Endothelial cell of umbilical vein (primary cell): ENCODE results near the gene YTHDF2. TPM values are rescaled to one million over a fixed set of nuclear protein-coding genes. Genes with fewer than 3 reads are reported as not detected.

Experiments used
- BruUV-seq: library from RNA; stranded (reverse); fragments of 400-500 nt; replicated peaks from 2 replicates; lab custom pipeline; 2021; lab: Mats Ljungman, UMichigan
- CTCF ChIA-PET: fragments of 300-600, 350-600 bp; sonication (Branson Sonifier 250); formaldehyde crosslinking; loops from one replicate; lab custom pipeline; 2021; ENCODE audit warnings: antibody characterized with exemption, inconsistent platforms; lab: Charles Lee
- POLR2A ChIA-PET: fragments of 300-600, 350-600 bp; sonication (Branson Sonifier 250); formaldehyde crosslinking; loops from one replicate; lab custom pipeline; 2021; ENCODE audit warnings: antibody characterized with exemption, inconsistent platforms; lab: Charles Lee
- DNase-seq: peaks from one replicate; pipeline ENCODE4 v3.0.0-alpha.2; 2011; ENCODE audit warnings: low read depth, low spot score
- FAIRE-seq: peaks from 2 replicates; lab custom pipeline; 2011; peaks lifted over from hg19 to GRCh38; lab: Jason Lieb, UNC
- H2AFZ ChIP-seq: 2 replicates; pipeline ENCODE4 v1.6.0; 2012; ENCODE audit warnings: low read depth, low read length, control low read depth, inconsistent platforms
- H3K27ac ChIP-seq: 2 replicates; pipeline ENCODE4 v1.5.1; 2011; ENCODE audit warnings: low read depth, mild to moderate bottlenecking, control low read depth, low read length, moderate library complexity; ENCODE audit not compliant: insufficient read depth
- H3K27me3 ChIP-seq, 2 experiments: 2 replicates each; pipeline versions ENCODE4 v1.6.0 to v1.6.1; 2011; ENCODE audit warnings: low read length in 2 of 2, mixed read lengths in 1 of 2; ENCODE audit not compliant: control insufficient read depth in 2 of 2, insufficient read depth in 2 of 2
- H3K36me3 ChIP-seq, 2 experiments: 2 replicates in 1 of 2; 3 replicates in 1 of 2; pipeline ENCODE4 v1.5.1; 2011; ENCODE audit warnings: low read length in 2 of 2, mild to moderate bottlenecking in 1 of 2, moderate library complexity in 1 of 2; ENCODE audit not compliant: control insufficient read depth in 2 of 2, insufficient read depth in 2 of 2; ENCODE audit errors: extremely low read depth in 1 of 2
- H3K4me1 ChIP-seq: 3 replicates; pipeline ENCODE4 v1.5.1; 2011; ENCODE audit warnings: mild to moderate bottlenecking, low read length; ENCODE audit not compliant: control insufficient read depth, insufficient read depth; ENCODE audit errors: extremely low read depth
- H3K4me2 ChIP-seq: 2 replicates; pipeline ENCODE4 v1.6.1; 2011; ENCODE audit warnings: low read length, control low read depth, mixed read lengths; ENCODE audit not compliant: insufficient read depth
- H3K4me3 ChIP-seq, 3 experiments: fragments of 200-600 bp in 1 of 3; sonication (generic), shearing (Covaris generic) in 1 of 3; replicated peaks in 1 of 3; 2 replicates each; pipeline ENCODE4 v1.5.1; 2011 to 2016; ENCODE audit warnings: control low read depth in 3 of 3, low read length in 3 of 3, mild to moderate bottlenecking in 2 of 3, inconsistent platforms in 1 of 3, low read depth in 1 of 3, moderate library complexity in 1 of 3; ENCODE audit not compliant: insufficient read depth in 1 of 3
- H3K79me2 ChIP-seq: 2 replicates; pipeline ENCODE4 v1.6.0; 2012; ENCODE audit warnings: low read length, inconsistent platforms; ENCODE audit not compliant: control insufficient read depth, insufficient read depth
- H3K9ac ChIP-seq: replicated peaks from 2 replicates; pipeline ENCODE3; 2011; ENCODE audit warnings: low read length, control low read depth; ENCODE audit not compliant: insufficient read depth; ENCODE audit errors: extremely low read depth
- H3K9me1 ChIP-seq: replicated peaks from 3 replicates; pipeline ENCODE4 v1.6.0; 2011; ENCODE audit warnings: mild to moderate bottlenecking, low read length; ENCODE audit not compliant: control insufficient read depth, insufficient read depth; ENCODE audit errors: extremely low read depth
- H3K9me3 ChIP-seq: replicated peaks from 2 replicates; pipeline ENCODE4 v1.5.1; 2012; ENCODE audit warnings: low read length, inconsistent platforms; ENCODE audit not compliant: control insufficient read depth, insufficient read depth
- H4K20me1 ChIP-seq: replicated peaks from 2 replicates; pipeline ENCODE3; 2011; ENCODE audit warnings: mild to moderate bottlenecking, low read length; ENCODE audit not compliant: control insufficient read depth, insufficient read depth; ENCODE audit errors: extremely low read depth
- EZH2 ChIP-seq: IDR thresholded peaks from 2 replicates; pipeline ENCODE4 v1.6.1; 2012; ENCODE audit warnings: borderline replicate concordance, low read depth, mild to moderate bottlenecking, moderate library complexity, low read length, inconsistent platforms; ENCODE audit not compliant: severe bottlenecking
- GATA2 ChIP-seq: IDR thresholded peaks from 2 replicates; pipeline ENCODE4 v1.7.0; 2011; ENCODE audit warnings: low read depth, mild to moderate bottlenecking, moderate library complexity, mixed read lengths, low read length; ENCODE audit not compliant: insufficient read length, insufficient read depth
- JUN ChIP-seq: IDR thresholded peaks from 2 replicates; pipeline ENCODE4 v1.6.1; 2011; ENCODE audit warnings: borderline replicate concordance, low read depth; ENCODE audit not compliant: insufficient read length, insufficient read depth
- MAX ChIP-seq: IDR thresholded peaks from 2 replicates; pipeline ENCODE4 v1.6.1; 2011; ENCODE audit not compliant: insufficient read depth, insufficient read length
- POLR2A ChIP-seq: IDR thresholded peaks from 2 replicates; pipeline ENCODE4 v1.6.1; 2012; ENCODE audit warnings: low read depth, mild to moderate bottlenecking, control low read depth, low read length
- POLR2AphosphoS5 ChIP-seq: IDR thresholded peaks from 2 replicates; pipeline ENCODE4 v1.6.1; 2012; ENCODE audit warnings: low read depth, mild to moderate bottlenecking, control low read depth, low read length, moderate library complexity; ENCODE audit not compliant: insufficient read depth
- dilution Hi-C: fragments of 300-500 bp; cut with MboI; formaldehyde crosslinking; loops from one replicate; pipeline ENCODE4 v1.15.0; 2019; ENCODE audit warnings: low sequenced_read_pairs; ENCODE audit not compliant: extremely low pct_ligation_motif_present
- intact Hi-C: fragments of 100-400 bp; cut with micrococcal nuclease; formaldehyde crosslinking; loops from one replicate; pipeline ENCODE4 v1.10.0; 2022
- polyA plus RNA-seq, 4 experiments: library from polyadenylated mRNA; depleted of rRNA in 3 of 4; stranded (reverse) in 3 of 4; unstranded in 1 of 4; fragments of >200 nt; gene quantifications; 2 replicates each; pipeline versions ENCODE4 v1.2.1 to v1.2.3, GENCODE V29; 2011 to 2012; ENCODE audit warnings: missing spikeins in 1 of 4
- total RNA-seq: library from RNA; stranded (reverse); gene quantifications from 2 replicates; pipeline ENCODE4 v1.2.3, GENCODE V29; 2021
- TF ChIP-seq, protein P1 (sequence below), 2 donors: IDR thresholded peaks; 1 replicate in 1 of 2; 2 replicates in 1 of 2; pipeline ENCODE4 v1.5.1; 2011; ENCODE audit warnings: low read length in 2 of 2, mild to moderate bottlenecking in 2 of 2, moderate library complexity in 2 of 2, control low read depth in 1 of 2, inconsistent platforms in 1 of 2, low read depth in 1 of 2; ENCODE audit not compliant: insufficient read depth in 1 of 2; ENCODE audit errors: extremely low read depth in 1 of 2

Gene YTHDF2
- total and polyA plus RNA-seq, 2 donors (not counting 3 experiments of a cell fraction or from before 2014, with no cell fraction given) = 72.4 to 105 TPM

DNA sequence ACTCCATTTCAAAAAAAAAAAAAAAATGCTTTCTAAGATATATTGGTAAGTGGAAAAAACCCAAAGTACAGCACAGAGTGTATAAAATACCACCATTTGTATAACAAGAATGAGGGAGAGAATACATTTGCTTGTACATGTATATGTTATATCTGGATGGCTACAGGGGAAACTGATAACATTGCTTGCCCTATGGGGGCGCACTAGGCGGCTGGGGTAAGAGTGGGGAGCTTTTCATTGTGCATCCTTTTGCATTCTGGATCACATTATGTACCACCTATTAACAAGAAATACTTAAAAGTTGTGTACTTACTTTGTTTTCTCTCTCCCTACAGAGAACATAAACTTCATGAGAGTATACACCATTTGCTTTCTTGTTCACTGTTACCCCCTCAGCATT is 46.6 kb downstream of the YTHDF2 start:
- H4K20me1 ChIP-seq = no peaks in the 10 kb centered on the region
- no peaks in the 10 kb centered on the region for H3K79me2 ChIP-seq
- DNase-seq (no peak), FAIRE-seq (no peak)
- no peaks in the 10 kb centered on the region for H3K36me3 ChIP-seq
- no peak overlapping the region for H3K4me3 ChIP-seq
- no peak overlapping the region for H3K9ac ChIP-seq
- no peaks in the 10 kb centered on the region for H3K9me1 ChIP-seq
- BruUV-seq = no TSS peak
- intact Hi-C loops (no loop called here), dilution Hi-C loops (no loop called here)
- no peak overlapping the region for H3K27ac ChIP-seq
- no peaks in the 10 kb centered on the region for H3K9me3 ChIP-seq
- H3K4me1 ChIP-seq = no peaks in the 10 kb centered on the region
- no peaks in the 10 kb centered on the region for H3K27me3 ChIP-seq
- ChIA-PET POLR2A (no interaction called here), CTCF (interaction anchor here (0.7 to 7.2 kb wide), 3 partner anchors 8 to 93 kb away, joined by 3 to 259 read pairs (median 25); no protein-coding TSS in a partner anchor)
- no peak overlapping the region for H3K4me2 ChIP-seq
- H2AFZ ChIP-seq = no peak overlapping the region
- TF ChIP-seq GATA2 = no peak
- TF ChIP-seq POLR2AphosphoS5 = no peak
- TF ChIP-seq EZH2 = no peak
- no peak for TF ChIP-seq POLR2A
- TF ChIP-seq JUN = no peak
- TF ChIP-seq MAX = no peak
- TF ChIP-seq, protein P1, sequence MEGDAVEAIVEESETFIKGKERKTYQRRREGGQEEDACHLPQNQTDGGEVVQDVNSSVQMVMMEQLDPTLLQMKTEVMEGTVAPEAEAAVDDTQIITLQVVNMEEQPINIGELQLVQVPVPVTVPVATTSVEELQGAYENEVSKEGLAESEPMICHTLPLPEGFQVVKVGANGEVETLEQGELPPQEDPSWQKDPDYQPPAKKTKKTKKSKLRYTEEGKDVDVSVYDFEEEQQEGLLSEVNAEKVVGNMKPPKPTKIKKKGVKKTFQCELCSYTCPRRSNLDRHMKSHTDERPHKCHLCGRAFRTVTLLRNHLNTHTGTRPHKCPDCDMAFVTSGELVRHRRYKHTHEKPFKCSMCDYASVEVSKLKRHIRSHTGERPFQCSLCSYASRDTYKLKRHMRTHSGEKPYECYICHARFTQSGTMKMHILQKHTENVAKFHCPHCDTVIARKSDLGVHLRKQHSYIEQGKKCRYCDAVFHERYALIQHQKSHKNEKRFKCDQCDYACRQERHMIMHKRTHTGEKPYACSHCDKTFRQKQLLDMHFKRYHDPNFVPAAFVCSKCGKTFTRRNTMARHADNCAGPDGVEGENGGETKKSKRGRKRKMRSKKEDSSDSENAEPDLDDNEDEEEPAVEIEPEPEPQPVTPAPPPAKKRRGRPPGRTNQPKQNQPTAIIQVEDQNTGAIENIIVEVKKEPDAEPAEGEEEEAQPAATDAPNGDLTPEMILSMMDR (IDR thresholded peaks at IDR 0.05; ENCODE audit: extremely low read depth in 1 of 2, insufficient read depth in 1 of 2, low read depth in 1 of 2, low read length in 2 of 2) = no peak
